LNCAP (cell line): ENCODE measurements around the gene SEPHS2.

ENCODE experiments used
- TF ChIP-seq, protein P1 (sequence below): fragments of 450-650 bp; IDR thresholded peaks from 2 replicates; pipeline ENCODE4 v1.5.1; 2017; ENCODE audit warnings: mild to moderate bottlenecking

SEPHS2 gene

DNA sequence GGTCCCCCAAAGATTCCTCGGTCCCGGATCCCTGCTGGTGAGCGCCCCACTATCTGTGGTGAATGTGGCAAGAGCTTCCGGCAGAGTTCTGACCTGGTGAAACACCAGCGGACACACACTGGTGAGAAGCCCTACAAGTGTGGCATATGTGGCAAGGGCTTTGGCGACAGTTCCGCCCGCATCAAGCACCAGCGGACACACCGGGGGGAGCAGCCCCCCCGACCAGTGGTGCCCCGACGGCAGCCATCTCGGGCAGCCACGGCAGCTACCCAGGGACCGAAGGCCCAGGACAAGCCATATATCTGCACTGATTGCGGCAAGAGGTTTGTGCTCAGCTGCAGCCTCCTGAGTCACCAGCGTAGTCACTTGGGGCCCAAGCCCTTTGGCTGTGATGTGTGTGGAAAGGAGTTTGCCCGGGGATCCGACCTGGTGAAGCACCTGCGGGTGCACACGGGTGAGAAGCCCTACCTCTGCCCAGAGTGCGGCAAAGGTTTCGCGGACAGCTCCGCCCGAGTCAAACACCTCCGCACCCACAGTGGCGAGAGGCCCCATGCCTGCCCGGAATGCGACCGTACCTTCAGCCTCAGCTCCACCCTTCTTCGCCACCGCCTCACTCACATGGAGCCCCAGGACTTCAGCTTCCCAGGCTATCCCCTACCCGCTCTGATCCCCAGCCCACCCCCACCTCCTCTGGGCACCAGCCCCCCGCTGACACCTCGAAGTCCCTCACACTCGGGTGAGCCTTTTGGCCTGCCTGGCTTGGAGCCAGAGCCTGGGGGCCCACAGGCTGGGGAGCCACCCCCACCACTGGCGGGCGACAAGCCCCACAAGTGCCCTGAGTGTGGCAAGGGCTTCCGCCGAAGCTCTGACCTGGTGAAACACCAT lies 47.7 kb downstream of the SEPHS2 start:
- TF ChIP-seq, protein P1, sequence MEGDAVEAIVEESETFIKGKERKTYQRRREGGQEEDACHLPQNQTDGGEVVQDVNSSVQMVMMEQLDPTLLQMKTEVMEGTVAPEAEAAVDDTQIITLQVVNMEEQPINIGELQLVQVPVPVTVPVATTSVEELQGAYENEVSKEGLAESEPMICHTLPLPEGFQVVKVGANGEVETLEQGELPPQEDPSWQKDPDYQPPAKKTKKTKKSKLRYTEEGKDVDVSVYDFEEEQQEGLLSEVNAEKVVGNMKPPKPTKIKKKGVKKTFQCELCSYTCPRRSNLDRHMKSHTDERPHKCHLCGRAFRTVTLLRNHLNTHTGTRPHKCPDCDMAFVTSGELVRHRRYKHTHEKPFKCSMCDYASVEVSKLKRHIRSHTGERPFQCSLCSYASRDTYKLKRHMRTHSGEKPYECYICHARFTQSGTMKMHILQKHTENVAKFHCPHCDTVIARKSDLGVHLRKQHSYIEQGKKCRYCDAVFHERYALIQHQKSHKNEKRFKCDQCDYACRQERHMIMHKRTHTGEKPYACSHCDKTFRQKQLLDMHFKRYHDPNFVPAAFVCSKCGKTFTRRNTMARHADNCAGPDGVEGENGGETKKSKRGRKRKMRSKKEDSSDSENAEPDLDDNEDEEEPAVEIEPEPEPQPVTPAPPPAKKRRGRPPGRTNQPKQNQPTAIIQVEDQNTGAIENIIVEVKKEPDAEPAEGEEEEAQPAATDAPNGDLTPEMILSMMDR, result no peak

DNA sequence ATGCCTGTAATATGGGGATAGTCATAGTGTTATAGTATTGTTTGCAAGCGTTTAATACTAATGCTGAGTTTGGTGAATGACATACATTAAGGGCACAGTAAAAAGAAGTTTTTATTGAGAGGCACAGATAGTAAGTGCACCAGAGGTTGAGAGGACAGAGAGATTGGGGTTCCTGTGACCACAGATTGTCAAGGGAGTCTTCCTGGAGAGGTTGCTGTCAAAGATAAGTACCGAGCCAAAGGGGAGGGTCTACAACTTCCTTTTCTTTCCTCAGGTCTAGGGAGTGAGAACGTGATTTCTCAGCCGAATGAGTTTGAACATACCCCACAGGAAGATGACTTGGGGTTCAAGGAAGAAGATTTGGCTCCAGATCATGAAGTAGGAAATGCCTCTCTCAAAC lies 48.6 kb downstream of the SEPHS2 start:
- TF ChIP-seq, protein P1, result no peak

DNA sequence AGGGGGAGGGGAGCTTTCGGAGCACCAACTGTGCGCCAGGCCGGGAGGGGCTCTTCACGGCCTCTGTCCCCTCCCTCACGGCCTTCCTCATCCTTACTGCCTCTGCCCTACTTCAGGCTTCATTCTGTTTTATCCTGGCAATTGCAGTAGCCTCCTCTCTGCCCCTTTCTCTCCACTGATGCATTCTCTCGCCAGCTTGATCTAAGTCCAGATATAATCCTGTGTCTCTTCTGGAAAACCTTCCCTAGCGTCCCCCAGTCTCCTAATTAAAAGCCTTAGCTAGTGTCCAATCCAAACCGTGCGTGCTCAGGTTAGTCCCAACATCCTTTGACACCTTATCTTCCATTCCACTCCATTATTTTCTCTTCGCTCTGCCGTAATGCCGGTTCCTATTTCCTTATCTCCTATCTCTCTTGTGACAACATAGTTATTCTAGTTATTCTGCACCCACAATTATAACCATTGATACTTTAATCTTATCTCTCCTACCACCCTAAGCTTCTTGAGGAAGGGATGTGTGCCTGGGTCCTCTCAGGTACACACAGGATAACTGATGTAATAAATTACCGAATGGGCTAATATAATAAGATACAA lies 49.6 kb downstream of the SEPHS2 start:
- TF ChIP-seq, protein P1, result no peak

DNA sequence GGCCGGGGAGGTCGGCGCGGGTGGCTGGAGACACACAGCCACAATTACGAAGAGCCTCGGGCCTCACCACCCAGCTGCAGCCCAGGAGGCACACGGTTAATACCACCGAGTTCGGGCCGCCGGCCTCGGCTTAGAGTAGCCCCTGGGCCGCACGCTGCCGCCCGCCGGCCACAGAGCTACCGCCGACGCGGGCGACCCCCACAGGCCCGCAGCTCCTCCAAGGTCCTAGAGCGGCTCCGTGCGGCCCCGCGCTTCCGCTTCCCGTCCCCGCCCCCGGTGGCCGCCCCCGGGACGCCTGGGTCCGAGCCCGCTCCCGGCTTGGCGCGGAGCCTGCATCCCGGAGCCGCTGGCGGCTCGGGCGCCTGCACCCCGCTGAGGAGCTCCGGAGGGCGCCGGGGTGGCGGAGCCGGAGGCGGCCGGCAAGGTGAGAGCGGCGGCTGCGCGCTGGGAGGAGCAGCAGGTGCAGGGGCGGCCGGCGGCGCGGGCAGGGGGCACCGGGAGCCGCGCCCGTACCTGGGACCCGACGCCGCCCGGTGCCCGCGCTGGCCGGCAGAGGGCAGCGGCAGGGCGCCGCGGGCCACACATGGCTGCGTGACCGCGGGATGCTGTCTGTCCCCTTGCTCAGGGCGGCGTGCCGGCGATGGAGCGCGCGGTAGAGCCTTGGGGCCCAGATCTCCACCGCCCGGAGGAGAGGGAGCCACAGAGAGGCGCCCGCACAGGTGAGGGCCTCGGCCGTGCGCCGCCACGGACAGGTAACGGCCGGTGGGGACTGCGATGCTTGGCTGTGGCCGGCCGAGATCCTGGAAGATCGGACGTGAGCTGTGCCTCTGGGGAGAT lies 50.3 kb downstream of the SEPHS2 start, which contains the start of gene ZNF48:
ZNF48 (plus strand) TSS at position 266 of the 837 bp plus-strand sequence; CDS start at position 641, 375 bp downstream.
- TF ChIP-seq, protein P1, result peak; percentile 76

DNA sequence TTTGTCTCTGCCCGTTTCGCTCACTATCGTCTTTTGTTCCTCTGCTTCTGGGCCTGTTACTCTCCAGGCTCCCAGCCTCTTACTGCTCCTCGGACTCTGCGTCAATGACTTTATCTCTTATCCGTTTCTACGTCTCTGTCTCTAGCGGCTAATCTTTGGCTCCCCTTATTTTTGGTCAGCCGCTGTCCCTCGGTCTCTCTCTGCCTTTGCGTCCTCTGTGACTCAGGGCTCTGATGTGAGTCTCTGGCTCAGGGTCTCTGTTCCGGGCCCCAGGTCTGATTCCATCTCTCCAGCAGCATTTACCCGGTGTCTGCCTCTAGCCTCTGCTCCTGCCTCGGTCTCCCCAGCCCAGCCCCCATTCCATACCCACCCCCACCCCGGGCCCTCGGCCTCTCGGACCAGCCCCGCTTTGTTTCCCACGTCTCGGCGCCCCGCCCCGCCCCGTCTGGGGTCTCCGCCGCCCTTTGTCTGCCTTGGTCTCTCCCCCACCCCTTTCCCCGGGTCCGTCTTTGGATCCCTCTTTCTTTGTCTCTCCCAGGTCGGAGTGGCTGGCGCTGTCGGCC lies 51.0 kb downstream of the SEPHS2 start:
- TF ChIP-seq, protein P1, result no peak
